Measurements from ENCODE around the gene FOXJ3.
A peak's percentile ranks its signal among the peaks of the same experiment; 100 is the strongest.

DNA sequence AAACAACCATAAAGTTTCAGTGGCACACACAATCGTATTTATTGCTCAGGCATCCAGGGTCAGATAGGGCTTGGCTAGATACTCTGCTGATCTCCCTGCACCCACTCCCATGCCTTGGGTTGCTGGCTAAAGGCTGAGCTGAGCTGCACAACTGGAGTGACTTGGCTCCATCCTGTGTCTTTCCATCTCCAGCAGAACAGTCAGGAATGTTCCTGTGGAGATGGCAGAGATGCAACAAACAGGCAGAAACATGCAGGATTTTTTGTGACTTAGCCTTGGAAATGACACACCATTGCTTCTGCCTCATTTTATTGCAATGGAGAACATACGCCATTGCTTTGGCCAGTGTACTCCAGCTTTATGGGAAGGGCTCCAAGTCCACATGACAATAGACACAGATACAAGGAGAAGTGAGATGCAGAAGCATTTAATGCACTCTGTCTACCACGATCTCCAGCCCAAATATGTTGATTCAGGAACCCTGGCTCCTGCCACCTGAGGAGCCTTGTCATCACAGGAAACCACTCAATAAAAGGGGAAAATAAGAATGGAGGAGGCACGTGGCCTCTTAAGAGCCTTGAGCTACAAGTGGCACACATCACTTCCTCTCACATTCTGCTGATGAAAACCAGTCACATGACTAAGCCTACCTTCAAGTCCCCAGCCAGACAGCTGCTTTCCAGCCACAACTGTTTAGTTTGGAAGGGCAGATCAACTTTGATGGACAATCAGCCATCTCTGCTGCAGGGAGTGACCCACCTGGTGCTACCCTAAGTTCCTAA, 191.9 kb downstream of the FOXJ3 start:
- TF ChIP-seq EZH2 (IDR thresholded peaks at IDR 0.05) = no peak
- no peak for TF ChIP-seq POLR2AphosphoS5 (IDR thresholded peaks at IDR 0.05; ENCODE audit: borderline replicate concordance, low read depth, low read length)
- TF ChIP-seq FOXP2 (optimal IDR thresholded peaks at IDR 0.05; ENCODE audit: control extremely low read depth, extremely low read length, insufficient read depth) = peak; percentile 12
